A549 treated with CpdA at 1 μM for 4 hours (cell line): ENCODE measurements around the gene KRTAP4-7. TPM values are rescaled to one million over a fixed set of nuclear protein-coding genes. Genes with fewer than 3 reads are reported as not detected.

Source experiments
- total RNA-seq: library from RNA; stranded (reverse); fragments of 200-300 nt; extraction: Qiagen RNA extraction; gene quantifications from 5 replicates; pipeline ENCODE4 v1.2.3, GENCODE V29; 2022; ENCODE audit warnings: low read depth

KRTAP4-7 gene
- not detected in 5 replicates for total RNA-seq

GRCh38 chr17:41084100-41084856 is at the start of gene KRTAP4-7:
TSS of gene KRTAP4-7 (plus strand) at chr17:41084150. CDS start at chr17:41084207, 57 bp downstream.

DNA sequence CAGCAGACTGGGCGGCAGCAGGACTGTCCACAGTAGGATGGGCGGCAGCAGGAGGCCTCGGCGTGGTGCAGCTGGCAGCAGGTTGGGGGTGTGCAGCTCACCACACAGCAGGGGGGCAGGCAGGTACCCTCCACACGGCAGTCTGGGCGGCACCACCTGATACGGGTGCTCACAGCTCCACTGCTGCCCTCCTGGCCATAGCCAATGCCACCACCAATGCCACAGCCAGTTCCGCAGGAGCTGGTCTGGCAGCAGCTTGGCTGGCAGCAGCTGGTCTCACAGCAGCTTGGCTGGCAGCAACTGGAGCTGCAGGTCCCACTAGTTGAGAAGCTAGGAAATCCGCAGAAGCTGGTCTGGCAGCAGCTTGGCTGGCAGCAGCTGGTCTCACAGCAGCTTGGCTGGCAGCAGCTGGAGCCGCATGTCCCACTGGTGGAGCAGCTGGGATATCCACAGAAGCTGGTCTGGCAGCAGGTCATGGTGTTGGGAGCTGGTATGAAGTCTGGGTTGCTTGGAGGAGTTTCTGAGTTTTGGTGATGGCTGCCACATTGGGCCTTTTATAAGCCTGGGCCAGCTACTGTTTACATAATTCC is 49.5 kb upstream of the KRTAP4-7 start, which contains the start of gene KRTAP1-3:
Gene KRTAP1-3, minus strand, starts transcription at position 529 of the 590 bp plus-strand sequence. Its CDS starts 53 bp downstream, at position 476.

GRCh38 chr17:41040783-41041571 is 43.0 kb upstream of the KRTAP4-7 start, which contains the start of gene KRTAP1-1:
TSS of gene KRTAP1-1 (minus strand) at chr17:41041450. CDS start at chr17:41041397, 53 bp downstream.

GRCh38 chr17:41046735-41047465 is 37.0 kb upstream of the KRTAP4-7 start, which contains the start of gene KRTAP2-1:
TSS of gene KRTAP2-1 (minus strand) at chr17:41047316. CDS start at chr17:41047267, 49 bp downstream.

DNA sequence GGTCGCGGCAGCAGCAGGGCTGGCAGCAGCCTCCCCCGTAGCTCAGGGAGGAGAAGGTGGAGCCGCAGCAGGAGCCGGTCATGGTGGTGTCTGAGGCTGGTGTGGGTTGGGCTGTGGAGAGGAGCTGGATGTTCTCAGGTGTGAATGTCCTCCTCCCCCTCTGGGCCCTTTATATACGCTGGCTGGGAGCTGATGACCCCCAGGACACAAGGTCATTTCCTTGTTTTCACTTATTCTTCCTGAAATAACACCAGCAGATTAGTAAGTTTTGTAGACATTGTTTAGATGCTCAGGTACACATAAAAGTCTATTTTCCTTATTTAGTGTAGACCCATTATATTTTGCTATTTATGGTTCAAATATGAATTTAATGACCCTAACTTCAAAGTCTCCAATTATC is 28.8 kb upstream of the KRTAP4-7 start, which contains the start of gene KRTAP2-2:
Gene KRTAP2-2, minus strand, starts transcription at position 101 of the 400 bp plus-strand sequence. Its CDS starts 19 bp downstream, at position 82.

GRCh38 chr17:41060052-41060604 is 23.8 kb upstream of the KRTAP4-7 start, which contains the start of gene KRTAP2-3:
TSS of gene KRTAP2-3 (minus strand) at chr17:41060114. CDS start at chr17:41060050, 64 bp downstream.

DNA sequence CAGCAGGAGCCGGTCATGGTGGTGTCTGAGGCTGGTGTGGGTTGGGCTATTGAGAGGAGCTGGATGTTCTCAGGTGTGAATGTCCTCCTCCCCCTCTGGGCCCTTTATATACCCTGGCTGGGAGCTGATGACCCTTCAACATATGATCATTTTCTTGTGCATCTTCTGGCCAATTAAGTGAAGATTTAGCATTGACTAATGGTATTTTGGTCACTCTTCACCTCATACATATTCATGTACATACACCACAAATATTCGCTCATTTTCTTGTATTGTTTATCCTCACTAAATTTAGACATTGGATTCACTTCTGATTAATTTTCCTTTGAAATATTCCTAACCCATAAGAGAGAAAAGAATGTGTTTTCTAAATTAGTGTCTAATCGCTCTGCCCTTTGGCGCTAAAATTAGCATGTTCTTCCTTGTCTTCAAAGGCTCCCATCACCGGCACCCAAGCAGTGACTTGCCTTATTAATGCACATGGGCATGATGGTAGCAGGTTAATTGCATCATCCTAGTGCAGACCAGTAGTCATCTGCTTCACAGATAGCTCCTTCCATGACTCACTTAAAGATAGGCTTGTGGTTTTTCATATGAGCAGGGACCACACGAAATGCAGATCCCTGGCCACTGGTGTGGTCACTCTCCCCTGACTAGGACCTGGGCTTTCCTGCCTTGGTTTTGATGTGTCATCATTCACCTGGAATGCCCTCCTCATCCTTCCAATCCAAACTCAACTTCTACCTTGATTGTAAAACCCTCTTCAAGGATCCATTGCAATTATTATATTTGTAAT is 17.9 kb upstream of the KRTAP4-7 start, which contains the start of gene KRTAP2-4:
Gene KRTAP2-4, minus strand, starts transcription at position 51 of the 796 bp plus-strand sequence. Its CDS starts 34 bp downstream, at position 17.

GRCh38 chr17:41098042-41098441 is 14.1 kb downstream of the KRTAP4-7 start, which contains the start of gene KRTAP4-8:
TSS of gene KRTAP4-8 (minus strand) at chr17:41098142. CDS start at chr17:41098084, 58 bp downstream.

GRCh38 chr17:41101586-41102259 is 17.8 kb downstream of the KRTAP4-7 start, which contains the start of gene KRTAP4-16:
TSS of gene KRTAP4-16 (minus strand) at chr17:41102209. CDS start at chr17:41102209, 0 bp downstream.

DNA sequence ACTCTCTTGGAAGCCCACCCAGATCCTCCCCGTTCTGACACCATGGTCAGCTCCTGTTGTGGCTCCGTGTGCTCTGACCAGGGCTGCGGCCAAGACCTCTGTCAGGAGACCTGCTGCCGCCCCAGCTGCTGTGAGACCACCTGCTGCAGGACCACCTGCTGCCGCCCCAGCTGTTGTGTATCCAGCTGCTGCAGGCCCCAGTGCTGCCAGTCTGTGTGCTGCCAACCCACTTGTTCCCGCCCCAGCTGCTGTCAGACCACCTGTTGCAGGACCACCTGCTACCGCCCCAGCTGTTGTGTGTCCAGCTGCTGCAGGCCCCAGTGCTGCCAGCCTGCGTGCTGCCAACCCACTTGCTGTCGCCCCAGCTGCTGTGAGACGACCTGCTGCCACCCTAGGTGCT is 21.4 kb downstream of the KRTAP4-7 start, which contains the start of gene KRTAP4-9:
Gene KRTAP4-9, plus strand, starts transcription at position 43 of the 400 bp plus-strand sequence. Its CDS starts 0 bp downstream, at position 43.

DNA sequence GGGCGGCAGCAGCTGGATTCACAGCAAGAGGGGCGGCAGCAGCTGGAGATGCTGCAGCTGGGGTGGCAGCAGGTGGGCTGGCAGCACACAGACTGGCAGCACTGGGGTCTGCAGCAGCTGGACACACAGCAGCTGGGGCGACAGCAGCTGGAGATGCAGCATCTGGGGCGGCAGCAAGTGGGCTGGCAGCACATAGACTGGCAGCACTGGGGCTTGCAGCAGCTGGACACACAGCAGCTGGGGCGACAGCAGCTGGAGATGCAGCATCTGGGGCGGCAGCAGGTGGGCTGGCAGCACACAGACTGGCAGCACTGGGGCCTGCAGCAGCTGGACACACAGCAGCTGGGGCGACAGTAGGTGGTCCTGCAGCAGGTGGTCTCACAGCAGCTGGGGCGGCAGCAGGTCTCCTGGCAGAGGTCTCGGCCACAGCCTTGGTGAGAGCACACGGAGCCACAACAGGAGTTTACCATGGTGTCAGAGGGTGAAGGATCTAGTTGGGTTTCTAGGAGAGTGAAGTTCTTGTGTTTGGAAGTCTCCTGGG is 34.0 kb downstream of the KRTAP4-7 start, which contains the start of gene KRTAP4-11:
Gene KRTAP4-11, minus strand, starts transcription at position 528 of the 541 bp plus-strand sequence. Its CDS starts 58 bp downstream, at position 470.

GRCh38 chr17:41123991-41124371 is 40.0 kb downstream of the KRTAP4-7 start, which contains the start of gene KRTAP4-12:
TSS of gene KRTAP4-12 (minus strand) at chr17:41124182. CDS start at chr17:41124122, 60 bp downstream.

Other genes with a start within 250 kb of the KRTAP4-7 start
- 0.08 TPM in 1 of 5 replicates, not detected in the others for gene KRT12, start 216.9 kb upstream of the KRTAP4-7 start, total RNA-seq
- 0.17 to 0.52 TPM (median 0.26 TPM) in 5 replicates for gene KRT20, start 198.9 kb upstream of the KRTAP4-7 start, total RNA-seq
- 0.08 TPM in 1 of 5 replicates, not detected in the others for gene KRT23, start 146.5 kb upstream of the KRTAP4-7 start, total RNA-seq
- not detected in 5 replicates for gene KRT39, start 117.2 kb upstream of the KRTAP4-7 start, total RNA-seq
- not detected in 5 replicates for gene KRT40, start 99.8 kb upstream of the KRTAP4-7 start, total RNA-seq
- not detected in 5 replicates for gene KRTAP3-3, start 90.0 kb upstream of the KRTAP4-7 start, total RNA-seq
- 0.16 to 0.35 TPM (median 0.30 TPM) in 3 of 5 replicates, not detected in the others for gene KRTAP3-2, start 84.2 kb upstream of the KRTAP4-7 start, total RNA-seq
- gene KRTAP3-1, start 75.0 kb upstream of the KRTAP4-7 start, total RNA-seq: not detected in 5 replicates
- gene KRTAP1-5, start 56.9 kb upstream of the KRTAP4-7 start, total RNA-seq: 0.12 TPM in 1 of 5 replicates, not detected in the others
- gene KRTAP1-4, start 54.0 kb upstream of the KRTAP4-7 start, total RNA-seq: not detected in 5 replicates
- not detected in 5 replicates for gene KRTAP1-3, start 49.3 kb upstream of the KRTAP4-7 start, total RNA-seq
- gene KRTAP1-1, start 42.7 kb upstream of the KRTAP4-7 start, total RNA-seq: not detected in 5 replicates
- gene KRTAP2-1, start 36.8 kb upstream of the KRTAP4-7 start, total RNA-seq: not detected in 5 replicates
- gene KRTAP2-2, start 28.9 kb upstream of the KRTAP4-7 start, total RNA-seq: not detected in 5 replicates
- 0.08 TPM in 1 of 5 replicates, not detected in the others for gene KRTAP2-3, start 24.0 kb upstream of the KRTAP4-7 start, total RNA-seq
- gene KRTAP2-4, start 18.3 kb upstream of the KRTAP4-7 start, total RNA-seq: not detected in 5 replicates
- gene KRTAP4-8, start 14.0 kb downstream of the KRTAP4-7 start, total RNA-seq: 0.05 to 0.12 TPM in 2 of 5 replicates, not detected in the others
- not detected in 5 replicates for gene KRTAP4-16, start 18.1 kb downstream of the KRTAP4-7 start, total RNA-seq
- gene KRTAP4-9, start 21.2 kb downstream of the KRTAP4-7 start, total RNA-seq: not detected in 5 replicates
- not detected in 5 replicates for gene KRTAP4-11, start 34.2 kb downstream of the KRTAP4-7 start, total RNA-seq
- not detected in 5 replicates for gene KRTAP4-12, start 40.0 kb downstream of the KRTAP4-7 start, total RNA-seq
- not detected in 5 replicates for gene KRTAP4-6, start 56.4 kb downstream of the KRTAP4-7 start, total RNA-seq
- gene KRTAP4-5, start 65.7 kb downstream of the KRTAP4-7 start, total RNA-seq: not detected in 5 replicates
- not detected in 5 replicates for gene KRTAP4-4, start 76.6 kb downstream of the KRTAP4-7 start, total RNA-seq
- gene KRTAP4-3, start 84.1 kb downstream of the KRTAP4-7 start, total RNA-seq: not detected in 5 replicates
- gene KRTAP4-2, start 94.1 kb downstream of the KRTAP4-7 start, total RNA-seq: not detected in 5 replicates
- gene KRTAP4-1, start 100.8 kb downstream of the KRTAP4-7 start, total RNA-seq: 0.07 to 0.56 TPM (median 0.26 TPM) in 4 of 5 replicates, not detected in the other
- gene KRTAP9-1, start 105.7 kb downstream of the KRTAP4-7 start, total RNA-seq: not detected in 5 replicates
- not detected in 5 replicates for gene KRTAP9-2, start 142.5 kb downstream of the KRTAP4-7 start, total RNA-seq
- gene KRTAP9-3, start 148.3 kb downstream of the KRTAP4-7 start, total RNA-seq: not detected in 5 replicates
- not detected in 5 replicates for gene KRTAP9-8, start 153.8 kb downstream of the KRTAP4-7 start, total RNA-seq
- gene KRTAP9-4, start 165.5 kb downstream of the KRTAP4-7 start, total RNA-seq: not detected in 5 replicates
- gene KRTAP9-9, start 171.2 kb downstream of the KRTAP4-7 start, total RNA-seq: not detected in 5 replicates
- gene KRTAP9-6, start 181.2 kb downstream of the KRTAP4-7 start, total RNA-seq: not detected in 5 replicates
- gene KRTAP9-7, start 191.5 kb downstream of the KRTAP4-7 start, total RNA-seq: not detected in 5 replicates
- not detected in 5 replicates for gene KRTAP29-1, start 218.7 kb downstream of the KRTAP4-7 start, total RNA-seq
- gene KRTAP16-1, start 225.2 kb downstream of the KRTAP4-7 start, total RNA-seq: not detected in 5 replicates
- gene KRTAP17-1, start 231.6 kb downstream of the KRTAP4-7 start, total RNA-seq: not detected in 5 replicates